Fibroblast of lung (primary cell): ENCODE results near the gene LGALS3. TPM values are rescaled to one million over a fixed set of nuclear protein-coding genes. Genes with fewer than 3 reads are reported as not detected.
A peak's percentile ranks its signal among the peaks of the same experiment; 100 is the strongest.

Source experiments
- DNase-seq, 2 donors: peaks; one replicate each; pipeline versions ENCODE4 v3.0.0 to v3.0.0-alpha.2; 2010; ENCODE audit warnings: low read depth in 2 of 2
- H2AFZ ChIP-seq: 2 replicates; pipeline ENCODE4 v1.5.1; 2012; ENCODE audit warnings: low read length, control low read depth, inconsistent platforms
- H3K27ac ChIP-seq: 2 replicates; pipeline ENCODE4 v1.5.1; 2011; ENCODE audit warnings: low read length, control low read depth; ENCODE audit not compliant: insufficient read depth
- H3K27me3 ChIP-seq: 2 replicates; pipeline ENCODE4 v1.5.1; 2011; ENCODE audit warnings: mild to moderate bottlenecking, low read length; ENCODE audit not compliant: control insufficient read depth, insufficient read depth
- H3K36me3 ChIP-seq: 2 replicates; pipeline ENCODE4 v1.5.1; 2011; ENCODE audit warnings: low read length; ENCODE audit not compliant: control insufficient read depth, insufficient read depth
- H3K4me1 ChIP-seq: 2 replicates; pipeline ENCODE4 v1.5.1; 2011; ENCODE audit warnings: low read length; ENCODE audit not compliant: control insufficient read depth, insufficient read depth; ENCODE audit errors: extremely low read depth
- H3K4me2 ChIP-seq: 2 replicates; pipeline ENCODE4 v1.5.1; 2011; ENCODE audit warnings: low read length, control low read depth; ENCODE audit not compliant: insufficient read depth; ENCODE audit errors: extremely low read depth
- H3K4me3 ChIP-seq, 4 experiments: fragments of 200-600 bp in 1 of 4; sonication (generic) in 1 of 4; replicated peaks in 1 of 4; 2 replicates each; pipeline ENCODE4 v1.5.1; 2011 to 2016; ENCODE audit warnings: low read length in 4 of 4, low read depth in 3 of 4, mild to moderate bottlenecking in 3 of 4, control low read depth in 2 of 4, inconsistent platforms in 1 of 4, mixed read lengths in 1 of 4; ENCODE audit not compliant: insufficient read depth in 1 of 4; ENCODE audit errors: control extremely low read depth in 1 of 4
- H3K79me2 ChIP-seq: 2 replicates; pipeline ENCODE4 v1.5.1; 2012; ENCODE audit warnings: mild to moderate bottlenecking, low read length, inconsistent platforms; ENCODE audit not compliant: control insufficient read depth, insufficient read depth
- H3K9ac ChIP-seq: 2 replicates; pipeline ENCODE4 v1.5.1; 2011; ENCODE audit warnings: mild to moderate bottlenecking, low read length, control low read depth; ENCODE audit not compliant: insufficient read depth
- H3K9me3 ChIP-seq: 2 replicates; pipeline ENCODE4 v1.5.1; 2012; ENCODE audit warnings: low read depth, low read length; ENCODE audit not compliant: control insufficient read depth, insufficient read depth
- H4K20me1 ChIP-seq: 2 replicates; pipeline ENCODE4 v1.5.1; 2011; ENCODE audit warnings: low read length; ENCODE audit not compliant: control insufficient read depth, insufficient read depth; ENCODE audit errors: extremely low read depth
- CTCF ChIP-seq, 2 donors: IDR thresholded peaks in 1 of 2; conservative IDR thresholded peaks in 1 of 2; 1 replicate in 1 of 2; 2 replicates in 1 of 2; pipeline ENCODE4 v1.5.1; 2011 to 2012; ENCODE audit warnings: low read length in 2 of 2, control low read depth in 1 of 2, inconsistent platforms in 1 of 2, low read depth in 1 of 2, mild to moderate bottlenecking in 1 of 2
- EZH2 ChIP-seq: IDR thresholded peaks from 2 replicates; pipeline ENCODE4 v1.5.1; 2012; ENCODE audit warnings: low read length, control low read depth, mild to moderate bottlenecking; ENCODE audit errors: missing control alignments
- polyA plus RNA-seq, 2 donors: library from polyadenylated mRNA; depleted of rRNA in 1 of 2; stranded (reverse) in 1 of 2; unstranded in 1 of 2; fragments of >200 nt; gene quantifications; 2 replicates each; pipeline ENCODE4 v1.2.1, GENCODE V29; 2011 to 2012; ENCODE audit warnings: missing spikeins in 1 of 2
- total RNA-seq: library from RNA; depleted of rRNA; stranded (reverse); fragments of >200 nt; gene quantifications from 2 replicates; pipeline ENCODE4 v1.2.1, GENCODE V29; 2014

Gene LGALS3
- total and polyA plus RNA-seq, 2 donors (not counting 1 experiment from before 2014, with no cell fraction given) = 333 to 434 TPM

DNA sequence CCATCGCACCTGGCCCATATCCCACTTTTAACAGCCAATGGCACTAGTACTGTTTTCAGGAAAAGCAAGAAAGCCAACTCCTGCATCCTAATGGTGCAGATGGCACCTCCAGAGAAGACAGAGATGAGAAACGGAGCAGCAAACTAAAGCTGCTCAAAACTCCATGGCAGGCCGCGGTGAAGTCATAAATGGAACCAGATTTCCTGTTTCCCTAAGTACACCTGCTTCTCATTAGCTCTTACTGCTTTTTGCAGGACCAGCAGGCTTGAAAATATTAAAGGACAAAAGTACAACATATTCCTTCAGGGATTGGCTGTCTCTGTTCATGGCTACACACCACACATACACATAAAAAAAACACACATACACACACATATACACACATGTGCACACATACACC, 36.7 kb upstream of the LGALS3 start:
- TF ChIP-seq CTCF (conservative IDR thresholded peaks at IDR 0.05 in 1 of 2, IDR thresholded peaks at IDR 0.05 in 1 of 2; ENCODE audit: low read depth in 1 of 2, low read length in 2 of 2) (no peak), EZH2 (no peak)
- H3K36me3 ChIP-seq = no peaks in the 10 kb centered on the region
- DNase-seq = no peak
- no peak overlapping the region for H2AFZ ChIP-seq
- H3K9ac ChIP-seq = no peak overlapping the region
- no peaks in the 10 kb centered on the region for H4K20me1 ChIP-seq
- peaks cover 3% of the 10 kb centered on the region for H3K4me1 ChIP-seq
- no peaks in the 10 kb centered on the region for H3K9me3 ChIP-seq
- no peaks in the 10 kb centered on the region for H3K79me2 ChIP-seq
- no peak overlapping the region for H3K27ac ChIP-seq
- no peak overlapping the region for H3K4me3 ChIP-seq
- no peak overlapping the region for H3K4me2 ChIP-seq
- H3K27me3 ChIP-seq = no peaks in the 10 kb centered on the region

DNA sequence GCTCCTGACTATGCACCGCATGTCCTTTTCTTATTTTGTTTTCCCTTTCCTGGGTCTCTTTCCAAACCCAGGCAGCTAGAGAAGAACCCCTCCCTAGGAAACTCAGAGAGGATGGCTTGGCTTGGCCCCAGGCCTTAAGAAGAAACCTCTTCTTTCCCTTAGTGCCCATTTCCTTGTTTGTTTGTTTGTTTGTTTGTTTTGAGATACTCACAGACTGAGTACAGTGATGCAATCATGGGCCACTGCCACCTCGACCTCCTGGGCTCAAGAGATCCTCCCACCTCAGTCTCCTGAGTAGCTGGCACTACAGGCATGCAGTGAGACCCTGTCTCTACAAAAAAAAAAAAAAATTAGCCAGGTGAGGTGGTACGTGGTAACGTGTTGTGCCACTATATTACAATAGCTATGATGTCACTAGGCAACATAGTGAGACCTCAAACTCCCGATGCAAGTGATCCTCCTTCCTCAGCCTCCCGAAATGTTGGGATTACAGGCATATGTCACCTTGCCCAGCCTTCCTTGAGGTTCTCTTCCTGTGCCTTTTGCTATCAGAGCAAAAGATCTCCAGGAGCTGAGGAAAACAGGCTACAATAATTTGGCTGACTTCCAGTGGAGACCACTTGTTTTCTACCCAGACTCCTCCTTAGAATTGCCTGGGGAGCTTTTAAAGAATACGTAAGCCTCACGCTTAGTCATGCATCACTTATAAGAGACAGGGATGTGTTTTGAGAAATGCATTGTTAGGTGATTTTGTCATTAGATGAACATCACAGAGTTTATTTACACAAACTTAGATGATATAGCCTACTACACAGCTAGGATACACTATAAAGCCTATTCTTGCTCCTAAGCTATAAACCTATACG, 34.5 kb upstream of the LGALS3 start:
- Histone ChIP-seq H2AFZ (no peak overlapping the region), H3K9me3 (no peaks in the 10 kb centered on the region), H3K79me2 (no peaks in the 10 kb centered on the region), H3K36me3 (no peaks in the 10 kb centered on the region), H3K27ac (no peak overlapping the region), H3K4me3 (no peak overlapping the region), H3K27me3 (no peaks in the 10 kb centered on the region), H3K4me1 (no peaks in the 10 kb centered on the region), H3K4me2 (no peak overlapping the region), H4K20me1 (no peaks in the 10 kb centered on the region), H3K9ac (no peak overlapping the region)
- TF ChIP-seq CTCF (conservative IDR thresholded peaks at IDR 0.05 in 1 of 2, IDR thresholded peaks at IDR 0.05 in 1 of 2; ENCODE audit: low read depth in 1 of 2, low read length in 2 of 2) (no peak), EZH2 (no peak)
- peak in 1 of 2 donors; percentile 70 for DNase-seq

GRCh38 chr14:55097881-55098560, 31.0 kb upstream of the LGALS3 start:
- no peak overlapping the region for H3K9ac ChIP-seq
- peaks cover 14% of the 10 kb centered on the region for H3K4me1 ChIP-seq
- H3K27ac ChIP-seq = no peak overlapping the region
- H4K20me1 ChIP-seq = no peaks in the 10 kb centered on the region
- H3K36me3 ChIP-seq = no peaks in the 10 kb centered on the region
- no peaks in the 10 kb centered on the region for H3K9me3 ChIP-seq
- TF ChIP-seq CTCF (conservative IDR thresholded peaks at IDR 0.05 in 1 of 2, IDR thresholded peaks at IDR 0.05 in 1 of 2; ENCODE audit: low read depth in 1 of 2, low read length in 2 of 2) = no peak
- TF ChIP-seq EZH2 = no peak
- no peak overlapping the region for H3K4me3 ChIP-seq
- H3K27me3 ChIP-seq = no peaks in the 10 kb centered on the region
- DNase-seq = peak in 1 of 2 donors; percentile 27
- H2AFZ ChIP-seq = no peak overlapping the region
- no peaks in the 10 kb centered on the region for H3K79me2 ChIP-seq
- no peak overlapping the region for H3K4me2 ChIP-seq
